Left hindlimb (tissue), 1 donor: ENCODE measurements around the gene PDXDC1.
"Not testable (repeated sequence)": the region's sequence is repeated elsewhere in the genome, so short reads cannot be mapped to it uniquely, and the experiment has no call there.

Experiments
- DNase-seq: peaks from one replicate; pipeline ENCODE4 v3.0.0-alpha.2; 2018

PDXDC1 gene

DNA sequence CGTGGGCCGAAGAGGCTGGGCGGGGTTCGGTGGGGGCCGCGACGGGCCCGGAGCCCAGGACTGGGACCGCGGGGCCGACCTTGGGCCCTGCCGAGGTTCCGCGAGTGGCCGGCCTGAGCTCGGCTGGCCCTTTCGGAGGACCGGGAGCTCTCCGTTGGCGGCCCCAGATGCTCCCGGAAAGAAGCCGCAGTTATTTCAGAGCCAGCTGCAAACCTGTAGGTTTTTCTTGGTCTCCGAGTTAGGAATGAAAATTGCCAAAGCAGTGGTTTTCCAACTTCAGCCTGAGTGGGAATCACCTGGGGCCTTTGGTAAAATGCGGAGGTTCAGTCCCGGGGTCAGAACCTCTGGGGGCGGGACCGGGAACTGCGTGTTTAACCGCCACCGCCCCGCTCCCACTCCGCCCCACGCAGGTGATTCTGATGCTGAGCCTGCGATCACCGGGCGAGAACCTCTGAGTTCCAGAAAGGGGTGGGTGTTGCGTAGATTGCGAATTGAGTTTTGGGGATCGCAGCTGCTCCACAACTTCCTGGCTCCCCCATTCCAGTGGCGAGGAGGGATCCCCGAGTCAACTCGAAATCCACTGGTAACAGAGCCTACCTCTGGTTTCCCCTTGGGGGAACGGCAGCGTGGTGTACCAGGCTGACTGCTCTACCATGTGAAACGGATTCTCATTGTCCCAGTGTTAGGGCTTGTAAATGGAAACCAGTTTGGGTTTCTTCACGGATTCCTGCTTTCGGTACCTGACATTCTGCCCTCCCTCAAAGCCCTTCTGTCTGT is 780 bp downstream of the PDXDC1 start:
- DNase-seq = not testable (repeated sequence)

DNA sequence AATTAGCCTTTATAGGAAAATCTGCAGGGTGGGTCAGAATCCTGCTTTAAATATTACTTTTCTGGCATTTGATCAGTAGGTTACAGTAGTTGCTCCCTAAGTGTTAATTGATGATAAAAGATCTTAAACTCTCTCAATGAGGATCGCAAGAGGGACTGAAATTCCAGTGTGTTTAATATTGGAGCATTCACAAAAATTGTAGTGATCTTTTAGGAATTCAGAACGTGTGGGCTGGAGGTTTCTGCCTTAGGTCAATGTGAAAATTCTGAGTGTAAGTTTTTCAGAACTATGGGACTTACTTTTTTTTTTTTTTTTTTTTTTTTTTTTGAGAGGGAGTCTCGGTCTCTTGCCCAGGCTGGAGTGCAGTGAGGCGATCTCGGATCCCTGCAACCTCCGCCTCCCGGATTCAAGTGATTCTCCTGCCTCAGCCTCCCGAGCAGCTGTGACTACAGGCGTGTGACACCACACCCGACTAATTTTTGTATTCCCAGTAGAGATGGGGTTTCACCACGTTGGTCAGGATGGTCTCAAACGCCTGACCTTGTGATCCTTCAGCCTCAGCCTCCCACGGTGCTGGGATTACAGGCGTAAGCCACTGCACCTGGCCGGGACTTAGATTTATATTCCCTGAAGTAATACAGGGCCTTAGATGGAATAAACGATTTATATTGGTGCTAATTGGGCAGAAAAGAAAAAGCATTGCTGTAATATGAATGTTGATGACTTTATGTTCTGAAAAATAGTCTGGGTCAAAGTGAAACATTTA is 2.3 kb downstream of the PDXDC1 start:
- not testable (repeated sequence) for DNase-seq

DNA sequence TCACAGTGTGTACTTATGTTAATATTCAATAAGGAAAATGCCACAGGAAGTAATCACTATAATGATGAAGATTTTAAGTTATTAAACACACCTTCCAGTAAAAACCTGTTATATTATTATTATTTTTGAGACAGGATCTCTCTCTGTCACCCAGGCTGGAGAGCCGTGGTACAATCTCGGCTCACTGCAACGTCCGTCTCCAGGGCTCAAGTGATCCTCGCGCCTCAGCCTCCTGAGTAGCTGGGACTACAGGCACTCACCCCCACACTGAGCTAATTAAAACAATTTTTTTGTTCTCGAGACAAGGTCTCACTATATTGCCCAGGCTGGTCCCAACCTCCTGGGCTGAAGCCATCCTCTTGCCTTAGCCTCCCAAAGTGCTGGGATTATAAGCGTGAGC is 3.5 kb downstream of the PDXDC1 start:
- DNase-seq = not testable (repeated sequence)

DNA sequence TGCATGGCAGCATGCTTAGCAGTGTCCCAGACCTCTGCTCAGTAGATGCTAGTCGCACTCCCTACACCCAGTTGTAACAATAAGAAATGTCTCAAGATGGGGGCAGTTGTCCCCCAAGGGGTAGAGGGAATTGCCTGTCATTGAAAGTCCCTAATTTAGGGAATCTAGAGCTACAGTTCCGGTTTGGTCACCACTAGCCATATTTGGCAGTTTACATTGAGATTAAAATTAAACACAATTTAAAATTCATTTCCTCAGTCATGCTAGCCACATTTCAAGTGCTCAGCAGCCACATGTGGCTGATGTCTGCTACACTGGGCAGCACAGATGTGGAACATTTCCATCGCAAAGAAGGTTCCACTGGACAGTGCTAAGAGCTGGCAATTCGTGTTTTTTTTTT is 4.1 kb downstream of the PDXDC1 start:
- not testable (repeated sequence) for DNase-seq

- DNase-seq = not testable (repeated sequence)
Measured at GRCh38 chr16:14981234-14981633, 6.4 kb downstream of the PDXDC1 start.

DNA sequence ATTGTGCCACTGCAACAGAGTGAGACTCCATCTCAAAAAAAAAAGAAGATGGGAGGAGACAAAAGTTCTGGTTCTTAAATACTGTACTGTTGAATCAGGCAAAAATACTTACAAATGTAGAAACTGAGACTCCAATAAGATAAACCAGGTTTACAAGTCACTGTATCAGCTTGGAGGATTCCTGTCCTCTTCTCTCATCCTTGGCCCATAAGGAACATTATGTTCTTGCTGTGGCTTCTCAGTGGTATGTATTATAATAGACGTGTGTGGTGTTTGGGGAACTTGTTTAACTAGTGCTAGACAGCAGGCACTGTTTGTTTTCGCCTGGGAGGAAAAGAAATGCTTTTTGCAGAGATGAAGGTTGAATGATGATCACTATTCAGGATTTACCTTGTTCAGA is 7.7 kb downstream of the PDXDC1 start:
- DNase-seq = not testable (repeated sequence)

DNA sequence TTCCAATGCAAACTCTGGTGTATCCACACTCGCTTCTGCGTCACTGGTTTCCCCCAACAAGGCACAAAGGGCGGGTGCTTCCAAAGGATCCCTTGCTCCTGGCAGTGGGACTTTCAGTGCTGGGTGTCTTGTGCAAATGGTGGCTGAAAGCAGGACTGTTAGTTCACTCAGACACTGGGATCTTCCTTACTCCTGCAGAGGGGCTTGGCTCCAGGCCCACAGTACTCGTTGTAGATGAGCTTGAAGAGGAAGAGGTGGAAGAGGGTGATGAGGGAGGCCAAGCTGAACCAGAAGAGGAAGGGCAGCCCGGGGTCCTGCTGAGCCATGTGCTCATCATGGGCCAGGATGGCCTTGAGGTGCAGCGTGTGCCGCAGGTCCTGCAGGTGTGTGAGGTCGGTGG is 13.3 kb downstream of the PDXDC1 start:
- DNase-seq = not testable (repeated sequence)

DNA sequence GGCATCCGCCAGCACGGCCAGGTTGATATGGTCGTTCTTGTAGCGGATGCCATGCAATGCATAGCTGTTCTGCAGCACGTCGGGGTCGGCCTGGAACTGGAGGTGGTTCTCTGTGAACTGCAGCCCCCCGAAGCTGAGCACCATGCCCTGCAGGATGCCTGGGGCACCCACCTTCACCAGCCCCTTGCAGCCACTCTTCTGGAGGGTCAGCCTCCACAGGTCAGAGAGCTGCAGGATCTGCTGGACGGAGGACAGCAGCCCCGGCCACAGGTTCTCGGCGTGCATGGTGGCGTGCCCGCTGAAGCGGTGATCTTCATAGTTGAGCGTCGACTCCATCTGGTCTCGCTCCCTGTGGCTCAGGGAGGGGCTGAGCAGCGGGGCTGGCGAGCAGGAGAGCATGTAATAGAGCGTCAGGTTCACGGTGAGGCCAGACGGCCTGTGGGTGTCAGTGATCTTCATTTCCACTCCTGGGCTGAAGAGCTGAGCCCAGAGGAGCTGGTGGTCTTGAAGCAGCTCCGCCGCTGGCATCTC is 13.9 kb downstream of the PDXDC1 start:
- DNase-seq = peak; percentile 29

GRCh38 chr16:14989291-14990281 is 14.8 kb downstream of the PDXDC1 start:
- DNase-seq = not testable (repeated sequence)

GRCh38 chr16:14993277-14994151 is 18.7 kb downstream of the PDXDC1 start:
- DNase-seq = not testable (repeated sequence)

- not testable (repeated sequence) for DNase-seq
Measured at GRCh38 chr16:14996702-14997101, 21.9 kb downstream of the PDXDC1 start.

GRCh38 chr16:14998300-14998699 is 23.5 kb downstream of the PDXDC1 start:
- DNase-seq = not testable (repeated sequence)

GRCh38 chr16:14999845-15000244 is 25.0 kb downstream of the PDXDC1 start:
- DNase-seq = not testable (repeated sequence)

DNA sequence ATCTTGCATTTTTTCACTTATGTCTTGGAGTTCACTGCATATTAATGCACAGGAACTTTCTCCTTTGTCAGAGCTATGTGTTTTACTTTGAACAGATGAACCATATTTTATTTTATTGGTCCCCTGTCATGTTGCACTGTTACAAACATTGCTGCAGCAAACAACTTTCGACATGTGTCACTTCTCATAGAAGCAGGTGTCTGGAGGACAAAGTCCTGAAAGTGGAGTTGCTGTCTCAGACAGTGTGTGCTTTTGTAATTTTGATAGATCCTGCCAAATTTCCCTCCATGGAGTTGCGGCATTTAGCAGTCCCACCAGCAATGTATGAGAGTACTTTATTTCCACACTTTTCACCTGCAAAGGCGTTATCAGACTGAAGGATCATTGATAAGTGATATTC is 27.6 kb downstream of the PDXDC1 start:
- DNase-seq = not testable (repeated sequence)

GRCh38 chr16:15005357-15006132 is 30.7 kb downstream of the PDXDC1 start:
- not testable (repeated sequence) for DNase-seq

DNA sequence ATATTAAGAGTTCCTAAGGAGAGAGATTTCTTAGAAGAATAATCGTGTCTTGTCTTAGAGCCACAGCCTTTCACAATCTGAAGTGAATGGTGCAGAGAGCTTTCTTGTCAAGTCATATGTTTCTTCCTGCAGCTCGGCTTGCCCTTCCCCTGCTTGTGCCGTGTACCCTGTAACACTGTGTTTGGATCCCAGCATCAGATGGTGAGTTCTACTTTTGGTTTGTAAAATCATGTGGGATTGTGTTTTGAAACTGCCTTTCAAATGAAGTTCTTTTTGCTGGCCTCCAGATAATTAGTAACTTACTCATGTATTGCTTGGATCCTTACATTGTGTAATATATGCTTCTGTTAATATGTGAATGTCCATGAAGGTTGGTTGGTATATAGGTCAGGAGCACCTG is 33.8 kb downstream of the PDXDC1 start:
- not testable (repeated sequence) for DNase-seq

GRCh38 chr16:15012941-15013340 is 38.1 kb downstream of the PDXDC1 start:
- DNase-seq = not testable (repeated sequence)

DNA sequence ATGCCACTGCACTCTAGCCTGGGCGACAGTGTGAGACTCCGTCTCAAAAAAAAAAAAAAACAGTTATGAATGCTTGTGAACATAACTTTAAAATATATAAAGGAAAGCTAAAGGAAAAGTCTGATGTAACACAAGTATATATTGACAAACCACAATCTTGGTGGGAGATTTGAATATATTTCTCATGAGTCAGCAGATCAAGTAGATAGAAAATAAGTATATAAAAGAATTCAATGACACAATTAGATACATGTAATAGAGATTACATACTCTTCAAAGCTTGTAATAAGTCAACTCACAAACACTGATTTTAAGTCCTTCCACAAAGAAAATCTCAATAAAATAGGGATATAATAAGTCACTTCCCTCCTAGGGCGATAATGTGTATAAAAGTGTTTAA is 40.8 kb downstream of the PDXDC1 start:
- DNase-seq = not testable (repeated sequence)

- not testable (repeated sequence) for DNase-seq
Measured at GRCh38 chr16:15016354-15016753, 41.5 kb downstream of the PDXDC1 start.

- DNase-seq = not testable (repeated sequence)
Measured at GRCh38 chr16:15016951-15017580, 42.2 kb downstream of the PDXDC1 start.
